ENCODE results near the gene C4BPA. TPM values are rescaled to one million over a fixed set of nuclear protein-coding genes. Genes with fewer than 3 reads are reported as not detected.

C4BPA gene
- polyA plus RNA-seq, 4 donors, result 0.07 to 2.4 (median 0.22) TPM; not detected in 1

GRCh38 chr1:207062058-207062457, 42.0 kb upstream of the C4BPA start:
- no peaks in the 10 kb centered on the region for H3K27me3 ChIP-seq (ENCODE audit: control insufficient read depth in 3 of 3, insufficient read depth in 3 of 3, low read length in 3 of 3)
- FAIRE-seq (no peak), DNase-seq (no peak)
- H3K4me1 ChIP-seq (ENCODE audit: control insufficient read depth in 3 of 3, insufficient read depth in 2 of 3, low read depth in 1 of 3, low read length in 2 of 3), result peaks cover 0 to 46% (median 3%) of the 10 kb centered on the region in 3 donors
- H3K9me3 ChIP-seq (ENCODE audit: control insufficient read depth in 2 of 2, insufficient read depth in 1 of 2, low read depth in 1 of 2, low read length in 1 of 2), result no peaks in the 10 kb centered on the region
- no peak overlapping the region for H3K27ac ChIP-seq (ENCODE audit: low read depth in 1 of 3, low read length in 2 of 3)
- WGBS, 3 donors, result 88 to 95% (median 88%) methylated on average over 1 of the region's 1 CpG
- H3K36me3 ChIP-seq (ENCODE audit: control insufficient read depth in 3 of 3, insufficient read depth in 2 of 3, low read depth in 1 of 3, low read length in 3 of 3), result peaks cover 14 to 59% (median 25%) of the 10 kb centered on the region in 3 donors
- no peak overlapping the region for H3K4me3 ChIP-seq (ENCODE audit: low read depth in 1 of 3, low read length in 3 of 3)

GRCh38 chr1:207063014-207063413, 41.0 kb upstream of the C4BPA start:
- FAIRE-seq, result no peak
- Histone ChIP-seq H3K4me3 (ENCODE audit: low read depth in 1 of 3, low read length in 3 of 3) (no peak overlapping the region), H3K36me3 (ENCODE audit: control insufficient read depth in 3 of 3, insufficient read depth in 2 of 3, low read depth in 1 of 3, low read length in 3 of 3) (peaks cover 14 to 59% (median 25%) of the 10 kb centered on the region in 3 donors), H3K9me3 (ENCODE audit: control insufficient read depth in 2 of 2, insufficient read depth in 1 of 2, low read depth in 1 of 2, low read length in 1 of 2) (no peaks in the 10 kb centered on the region), H3K4me1 (ENCODE audit: control insufficient read depth in 3 of 3, insufficient read depth in 2 of 3, low read depth in 1 of 3, low read length in 2 of 3) (peaks cover 0 to 50% (median 3%) of the 10 kb centered on the region in 3 donors), H3K27me3 (ENCODE audit: control insufficient read depth in 3 of 3, insufficient read depth in 3 of 3, low read length in 3 of 3) (no peaks in the 10 kb centered on the region), H3K27ac (ENCODE audit: low read depth in 1 of 3, low read length in 2 of 3) (no peak overlapping the region)
- 86 to 93% (median 92%) methylated on average over 5 of the region's 5 CpGs for WGBS, 3 donors
- no peak for DNase-seq

- WGBS, 3 donors, result 70 to 78% (median 72%) methylated on average over 8 of the region's 8 CpGs
- FAIRE-seq (no peak), DNase-seq (peak in 1 of 2 donors; percentile 61)
- peaks cover 17 to 65% (median 30%) of the 10 kb centered on the region in 3 donors for H3K36me3 ChIP-seq (ENCODE audit: control insufficient read depth in 3 of 3, insufficient read depth in 2 of 3, low read depth in 1 of 3, low read length in 3 of 3)
- no peaks in the 10 kb centered on the region for H3K9me3 ChIP-seq (ENCODE audit: control insufficient read depth in 2 of 2, insufficient read depth in 1 of 2, low read depth in 1 of 2, low read length in 1 of 2)
- H3K4me3 ChIP-seq (ENCODE audit: low read depth in 1 of 3, low read length in 3 of 3), result no peak overlapping the region
- no peaks in the 10 kb centered on the region for H3K27me3 ChIP-seq (ENCODE audit: control insufficient read depth in 3 of 3, insufficient read depth in 3 of 3, low read length in 3 of 3)
- peaks cover 0 to 51% (median 3%) of the 10 kb centered on the region in 3 donors for H3K4me1 ChIP-seq (ENCODE audit: control insufficient read depth in 3 of 3, insufficient read depth in 2 of 3, low read depth in 1 of 3, low read length in 2 of 3)
- H3K27ac ChIP-seq (ENCODE audit: low read depth in 1 of 3, low read length in 2 of 3), result peak overlapping the region in 1 of 3 donors; percentile 65
These were observed 39.5 kb upstream of the C4BPA start for GRCh38 chr1:207064561-207064960.

- Histone ChIP-seq H3K36me3 (ENCODE audit: control insufficient read depth in 3 of 3, insufficient read depth in 2 of 3, low read depth in 1 of 3, low read length in 3 of 3) (peaks cover 17 to 61% (median 30%) of the 10 kb centered on the region in 3 donors), H3K4me3 (ENCODE audit: low read depth in 1 of 3, low read length in 3 of 3) (no peak overlapping the region), H3K27me3 (ENCODE audit: control insufficient read depth in 3 of 3, insufficient read depth in 3 of 3, low read length in 3 of 3) (no peaks in the 10 kb centered on the region), H3K27ac (ENCODE audit: low read depth in 1 of 3, low read length in 2 of 3) (peak overlapping the region; percentile 83 to 85 (median 83)), H3K4me1 (ENCODE audit: control insufficient read depth in 3 of 3, insufficient read depth in 2 of 3, low read depth in 1 of 3, low read length in 2 of 3) (peaks cover 0 to 48% (median 3%) of the 10 kb centered on the region in 3 donors), H3K9me3 (ENCODE audit: control insufficient read depth in 2 of 2, insufficient read depth in 1 of 2, low read depth in 1 of 2, low read length in 1 of 2) (no peaks in the 10 kb centered on the region)
- FAIRE-seq, result no peak
- WGBS, 3 donors, result 9 to 36% (median 27%) methylated on average over 3 of the region's 3 CpGs
- DNase-seq, result peak in 1 of 2 donors; percentile 53
These were observed 36.8 kb upstream of the C4BPA start for GRCh38 chr1:207067185-207067584.

GRCh38 chr1:207067665-207068064, 36.4 kb upstream of the C4BPA start:
- peak; percentile 72 to 96 for DNase-seq
- H3K9me3 ChIP-seq (ENCODE audit: control insufficient read depth in 2 of 2, insufficient read depth in 1 of 2, low read depth in 1 of 2, low read length in 1 of 2), result no peaks in the 10 kb centered on the region
- peaks cover 0 to 48% (median 3%) of the 10 kb centered on the region in 3 donors for H3K4me1 ChIP-seq (ENCODE audit: control insufficient read depth in 3 of 3, insufficient read depth in 2 of 3, low read depth in 1 of 3, low read length in 2 of 3)
- 16 to 62% (median 29%) methylated on average over 5 of the region's 5 CpGs for WGBS, 3 donors
- no peak overlapping the region for H3K4me3 ChIP-seq (ENCODE audit: low read depth in 1 of 3, low read length in 3 of 3)
- peaks cover 17 to 61% (median 28%) of the 10 kb centered on the region in 3 donors for H3K36me3 ChIP-seq (ENCODE audit: control insufficient read depth in 3 of 3, insufficient read depth in 2 of 3, low read depth in 1 of 3, low read length in 3 of 3)
- no peak for FAIRE-seq
- no peaks in the 10 kb centered on the region for H3K27me3 ChIP-seq (ENCODE audit: control insufficient read depth in 3 of 3, insufficient read depth in 3 of 3, low read length in 3 of 3)
- peak overlapping the region; percentile 83 to 85 (median 83) for H3K27ac ChIP-seq (ENCODE audit: low read depth in 1 of 3, low read length in 2 of 3)

- H3K36me3 ChIP-seq (ENCODE audit: control insufficient read depth in 3 of 3, insufficient read depth in 2 of 3, low read depth in 1 of 3, low read length in 3 of 3), result peaks cover 12 to 56% (median 17%) of the 10 kb centered on the region in 3 donors
- FAIRE-seq, result no peak
- WGBS, 3 donors, result 82 to 93% (median 89%) methylated on average over 3 of the region's 3 CpGs
These were observed 35.0 kb upstream of the C4BPA start for GRCh38 chr1:207069061-207069460.

GRCh38 chr1:207069858-207070506, 34.1 kb upstream of the C4BPA start:
- no peak for DNase-seq
- H3K27ac ChIP-seq (ENCODE audit: low read depth in 1 of 3, low read length in 2 of 3), result no peak overlapping the region
- FAIRE-seq, result no peak
- H3K4me3 ChIP-seq (ENCODE audit: low read depth in 1 of 3, low read length in 3 of 3), result no peak overlapping the region
- no peaks in the 10 kb centered on the region for H3K9me3 ChIP-seq (ENCODE audit: control insufficient read depth in 2 of 2, insufficient read depth in 1 of 2, low read depth in 1 of 2, low read length in 1 of 2)
- H3K36me3 ChIP-seq (ENCODE audit: control insufficient read depth in 3 of 3, insufficient read depth in 2 of 3, low read depth in 1 of 3, low read length in 3 of 3), result peaks cover 6 to 51% (median 19%) of the 10 kb centered on the region in 3 donors
- H3K27me3 ChIP-seq (ENCODE audit: control insufficient read depth in 3 of 3, insufficient read depth in 3 of 3, low read length in 3 of 3), result no peaks in the 10 kb centered on the region
- WGBS, 3 donors, result 89 to 97% (median 94%) methylated on average over 5 of the region's 5 CpGs
- H3K4me1 ChIP-seq (ENCODE audit: control insufficient read depth in 3 of 3, insufficient read depth in 2 of 3, low read depth in 1 of 3, low read length in 2 of 3), result peaks cover 0 to 34% (median 3%) of the 10 kb centered on the region in 3 donors

More at GRCh38 chr1:207069061-207069460, 35.0 kb upstream of the C4BPA start:
- H3K27me3 ChIP-seq (ENCODE audit: control insufficient read depth in 3 of 3, insufficient read depth in 3 of 3, low read length in 3 of 3), result no peaks in the 10 kb centered on the region
- H3K9me3 ChIP-seq (ENCODE audit: control insufficient read depth in 2 of 2, insufficient read depth in 1 of 2, low read depth in 1 of 2, low read length in 1 of 2), result no peaks in the 10 kb centered on the region
- no peak overlapping the region for H3K27ac ChIP-seq (ENCODE audit: low read depth in 1 of 3, low read length in 2 of 3)
- peaks cover 0 to 43% (median 3%) of the 10 kb centered on the region in 3 donors for H3K4me1 ChIP-seq (ENCODE audit: control insufficient read depth in 3 of 3, insufficient read depth in 2 of 3, low read depth in 1 of 3, low read length in 2 of 3)
- no peak overlapping the region for H3K4me3 ChIP-seq (ENCODE audit: low read depth in 1 of 3, low read length in 3 of 3)
- DNase-seq, result no peak

GRCh38 chr1:207070811-207071210, 33.2 kb upstream of the C4BPA start:
- DNase-seq, result no peak
- no peak overlapping the region for H3K4me3 ChIP-seq (ENCODE audit: low read depth in 1 of 3, low read length in 3 of 3)
- no peaks in the 10 kb centered on the region for H3K9me3 ChIP-seq (ENCODE audit: control insufficient read depth in 2 of 2, insufficient read depth in 1 of 2, low read depth in 1 of 2, low read length in 1 of 2)
- H3K27ac ChIP-seq (ENCODE audit: low read depth in 1 of 3, low read length in 2 of 3), result no peak overlapping the region
- H3K27me3 ChIP-seq (ENCODE audit: control insufficient read depth in 3 of 3, insufficient read depth in 3 of 3, low read length in 3 of 3), result no peaks in the 10 kb centered on the region
- H3K36me3 ChIP-seq (ENCODE audit: control insufficient read depth in 3 of 3, insufficient read depth in 2 of 3, low read depth in 1 of 3, low read length in 3 of 3), result peaks cover 6 to 44% (median 19%) of the 10 kb centered on the region in 3 donors
- FAIRE-seq, result no peak
- 84 to 87% (median 84%) methylated on average over 4 of the region's 4 CpGs for WGBS, 3 donors
- H3K4me1 ChIP-seq (ENCODE audit: control insufficient read depth in 3 of 3, insufficient read depth in 2 of 3, low read depth in 1 of 3, low read length in 2 of 3), result peaks cover 0 to 28% (median 2%) of the 10 kb centered on the region in 3 donors
